ENCODE results near the gene KHK.

Gene KHK

DNA sequence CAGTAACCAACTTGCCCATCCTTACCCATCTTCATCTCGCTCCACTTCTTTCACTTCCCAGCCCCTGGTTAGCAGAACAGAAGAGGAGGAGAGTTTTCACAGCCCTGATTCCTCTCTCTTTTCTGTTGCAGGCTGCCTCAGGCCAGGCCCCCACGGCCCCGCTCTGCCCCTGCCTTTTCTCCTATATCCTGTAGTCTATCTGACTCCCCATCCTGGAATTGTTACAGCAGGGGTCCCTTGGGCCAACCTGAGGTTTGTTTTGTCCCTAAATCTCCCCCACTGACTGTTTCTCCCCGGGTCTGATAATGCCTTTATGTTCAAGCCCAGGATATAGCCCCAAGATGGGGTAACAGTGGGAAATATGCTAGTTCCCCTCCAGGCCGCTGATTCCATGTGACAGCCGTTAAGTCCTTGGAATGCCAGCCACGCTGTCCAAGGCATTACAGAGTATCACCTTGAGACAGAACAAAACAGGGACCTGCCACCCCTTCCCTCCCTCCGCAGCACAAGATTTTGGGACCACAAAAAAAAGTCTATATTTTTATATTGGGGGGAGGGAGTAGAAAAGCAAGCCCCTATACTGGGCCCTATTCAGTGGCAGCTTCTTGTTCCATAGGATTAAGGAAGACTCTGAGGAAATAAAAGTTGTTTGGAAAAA is 16.5 kb upstream of the KHK start:
- in situ Hi-C loops (cut with MboI; ENCODE audit: low pct_unique_long_range_greater_than_20kb, low sequenced_read_pairs, unreplicated experiment): no loop called here
- TF ChIP-seq, protein P1, sequence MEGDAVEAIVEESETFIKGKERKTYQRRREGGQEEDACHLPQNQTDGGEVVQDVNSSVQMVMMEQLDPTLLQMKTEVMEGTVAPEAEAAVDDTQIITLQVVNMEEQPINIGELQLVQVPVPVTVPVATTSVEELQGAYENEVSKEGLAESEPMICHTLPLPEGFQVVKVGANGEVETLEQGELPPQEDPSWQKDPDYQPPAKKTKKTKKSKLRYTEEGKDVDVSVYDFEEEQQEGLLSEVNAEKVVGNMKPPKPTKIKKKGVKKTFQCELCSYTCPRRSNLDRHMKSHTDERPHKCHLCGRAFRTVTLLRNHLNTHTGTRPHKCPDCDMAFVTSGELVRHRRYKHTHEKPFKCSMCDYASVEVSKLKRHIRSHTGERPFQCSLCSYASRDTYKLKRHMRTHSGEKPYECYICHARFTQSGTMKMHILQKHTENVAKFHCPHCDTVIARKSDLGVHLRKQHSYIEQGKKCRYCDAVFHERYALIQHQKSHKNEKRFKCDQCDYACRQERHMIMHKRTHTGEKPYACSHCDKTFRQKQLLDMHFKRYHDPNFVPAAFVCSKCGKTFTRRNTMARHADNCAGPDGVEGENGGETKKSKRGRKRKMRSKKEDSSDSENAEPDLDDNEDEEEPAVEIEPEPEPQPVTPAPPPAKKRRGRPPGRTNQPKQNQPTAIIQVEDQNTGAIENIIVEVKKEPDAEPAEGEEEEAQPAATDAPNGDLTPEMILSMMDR (IDR thresholded peaks at IDR 0.05; ENCODE audit: extremely low read depth, insufficient read depth, missing control alignments): no peak
- DNase-seq (ENCODE audit: low spot score): no peak

DNA sequence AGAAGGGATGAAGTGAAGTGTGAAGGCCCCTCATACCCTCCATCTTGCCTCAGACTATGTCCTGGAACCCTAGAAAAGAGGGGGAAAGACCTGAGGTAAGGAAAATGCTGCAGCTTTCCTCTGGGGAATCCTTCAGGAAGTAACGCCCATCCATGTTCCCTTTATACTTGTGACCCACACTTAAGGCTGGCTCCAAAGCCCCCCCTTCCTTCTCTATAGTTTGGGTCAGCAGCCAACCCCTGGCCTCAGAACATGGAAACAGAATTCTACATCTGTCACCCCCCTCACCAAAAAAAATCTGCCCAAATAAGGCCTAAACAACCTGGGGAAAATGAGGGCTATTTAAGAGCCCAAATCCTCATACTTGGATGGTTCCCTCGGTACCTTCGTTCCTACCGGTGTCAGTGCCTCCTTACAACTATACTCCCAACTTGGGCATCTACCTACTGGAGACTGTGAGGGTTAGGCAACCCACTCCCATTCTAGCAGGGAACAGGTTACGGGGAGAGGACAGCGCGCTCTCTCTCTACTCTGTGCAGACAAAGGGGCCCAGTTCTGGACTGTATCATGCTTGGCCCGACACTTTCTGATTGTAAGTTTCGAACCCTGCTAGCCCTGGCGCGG is 15.8 kb upstream of the KHK start:
- DNase-seq (ENCODE audit: low spot score): no peak
- TF ChIP-seq, protein P1 (IDR thresholded peaks at IDR 0.05; ENCODE audit: extremely low read depth, insufficient read depth, missing control alignments): no peak
- in situ Hi-C loops (cut with MboI; ENCODE audit: low pct_unique_long_range_greater_than_20kb, low sequenced_read_pairs, unreplicated experiment): no loop called here

DNA sequence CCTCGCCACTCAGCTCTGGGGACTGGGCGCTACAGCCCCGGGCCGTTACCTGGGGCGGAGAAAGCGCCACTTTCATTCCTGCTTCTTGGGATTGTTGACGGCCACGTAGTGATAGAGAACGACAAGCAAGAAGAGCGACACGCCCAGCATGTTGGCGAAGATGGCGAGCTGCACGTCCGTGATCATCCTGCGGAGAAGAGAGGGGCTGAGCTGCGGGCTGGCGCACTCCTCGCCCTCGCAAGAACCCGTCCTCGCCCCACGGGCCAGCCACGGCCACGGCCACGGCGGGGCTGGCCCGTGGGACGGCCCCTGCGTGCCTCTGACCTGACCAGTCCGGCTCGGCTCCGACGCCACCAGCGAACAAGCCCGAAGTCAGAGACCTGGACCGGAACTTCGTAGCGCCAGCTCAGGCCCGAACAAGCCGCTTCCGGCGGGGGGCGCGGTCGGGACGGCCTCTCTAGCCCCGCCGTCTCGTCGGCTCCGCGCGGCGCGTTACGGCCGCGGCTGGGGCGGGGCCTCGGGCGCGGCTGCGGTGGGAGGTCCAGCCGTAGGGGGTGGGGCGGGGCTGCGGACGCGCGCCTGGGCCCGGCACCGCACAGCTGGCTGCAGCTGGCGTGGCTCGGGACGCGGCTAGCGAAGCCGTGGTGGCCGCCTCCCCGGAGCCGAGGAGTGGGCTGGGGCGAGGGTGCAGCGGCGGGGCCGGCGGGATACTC is 15.1 kb upstream of the KHK start, which contains the start of gene OST4:
Gene OST4 (minus strand): TSS at position 378 of the 713 bp plus-strand sequence.
- TF ChIP-seq, protein P1 (IDR thresholded peaks at IDR 0.05; ENCODE audit: extremely low read depth, insufficient read depth, missing control alignments): no peak
- DNase-seq (ENCODE audit: low spot score): peak; percentile 99

DNA sequence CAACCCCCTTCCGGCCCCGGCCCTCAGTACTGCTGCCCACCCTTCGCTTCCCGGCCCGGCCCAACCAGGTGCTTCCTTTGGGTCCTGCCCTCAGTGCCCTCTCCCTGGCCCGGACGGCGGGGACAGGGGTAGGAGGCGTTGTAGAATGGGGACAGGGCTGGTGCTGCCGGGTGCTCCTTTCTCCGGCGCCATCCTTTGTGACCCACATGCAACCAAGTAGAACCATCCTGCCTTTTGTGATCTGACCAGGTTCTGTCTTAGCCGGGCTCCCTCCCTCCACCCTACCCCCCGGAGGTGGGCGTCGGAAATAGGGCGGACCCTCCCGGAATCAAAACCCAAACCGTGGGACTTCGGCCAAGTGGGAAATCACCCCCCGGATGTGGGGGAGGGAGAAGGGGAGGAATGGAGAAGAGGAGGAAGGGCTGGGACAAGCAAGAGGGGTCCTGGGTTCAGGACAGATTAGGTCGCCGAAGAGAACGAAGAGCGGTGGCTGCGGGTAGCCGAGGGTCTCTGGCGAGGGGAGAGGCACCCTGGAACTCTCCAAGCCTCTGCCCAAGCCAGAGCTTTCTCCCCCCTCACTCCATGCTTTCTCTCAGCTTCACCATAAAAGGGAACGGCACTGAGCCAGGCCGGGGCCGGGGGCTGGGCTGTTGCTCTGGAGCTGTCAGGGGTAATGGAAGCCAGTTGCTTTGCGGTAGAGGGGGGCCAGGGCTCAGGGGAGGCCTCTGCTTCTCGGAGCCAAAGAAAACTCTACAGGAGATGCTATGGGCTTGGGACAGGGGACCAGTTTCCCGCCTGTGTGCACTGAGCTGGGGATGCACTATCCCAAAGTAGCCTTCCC is 14.4 kb upstream of the KHK start:
- peak; percentile 67 for DNase-seq (ENCODE audit: low spot score)
- TF ChIP-seq, protein P1 (IDR thresholded peaks at IDR 0.05; ENCODE audit: extremely low read depth, insufficient read depth, missing control alignments): no peak

More for the DNA sequence above, 15.1 kb upstream of the KHK start, which contains the start of gene OST4:
- in situ Hi-C loops (cut with MboI; ENCODE audit: low pct_unique_long_range_greater_than_20kb, low sequenced_read_pairs, unreplicated experiment): no loop called here

DNA sequence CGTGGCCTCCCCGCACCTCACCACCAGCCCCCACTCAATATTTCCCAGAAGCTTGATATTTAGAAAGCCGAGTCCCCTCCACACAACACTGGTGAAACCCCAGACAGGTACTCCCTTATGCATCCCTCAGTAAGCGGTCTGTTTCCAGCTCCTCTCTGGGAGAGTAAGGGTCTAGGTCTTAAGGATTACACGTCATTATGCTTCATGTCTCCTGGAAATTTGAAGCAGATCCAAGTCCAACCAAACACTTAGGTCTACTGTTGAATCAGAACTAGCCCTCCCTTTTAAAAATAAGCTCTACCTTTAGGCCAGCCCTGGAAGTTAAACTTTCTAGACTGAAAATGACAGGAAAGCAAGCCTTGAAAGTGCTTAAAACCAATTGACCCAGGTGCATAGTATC is 13.7 kb upstream of the KHK start:
- in situ Hi-C loops (cut with MboI; ENCODE audit: low pct_unique_long_range_greater_than_20kb, low sequenced_read_pairs, unreplicated experiment): no loop called here

More for the DNA sequence above, 14.4 kb upstream of the KHK start:
- in situ Hi-C loops (cut with MboI; ENCODE audit: low pct_unique_long_range_greater_than_20kb, low sequenced_read_pairs, unreplicated experiment): no loop called here

More for the DNA sequence above, 13.7 kb upstream of the KHK start:
- TF ChIP-seq, protein P1 (IDR thresholded peaks at IDR 0.05; ENCODE audit: extremely low read depth, insufficient read depth, missing control alignments): no peak
- DNase-seq (ENCODE audit: low spot score): no peak

Data from GM13977 (cell line).